Activated B cell treated with CpG ODN at 0.5 μM for 24 hours (primary cell): ENCODE measurements around the gene DRP2. TPM values are rescaled to one million over a fixed set of nuclear protein-coding genes. Genes with fewer than 3 reads are reported as not detected.
"Not testable (repeated sequence)": the region's sequence is repeated elsewhere in the genome, so short reads cannot be mapped to it uniquely, and the experiment has no call there.

Experiments used
- ATAC-seq: fragments of 200-7000 bp; cut with Tn5 transposase; one replicate; pipeline ENCODE4 v1.10.0; 2021; ENCODE audit warnings: low read depth, mild to moderate bottlenecking, moderate library complexity
- CTCF ChIA-PET: fragments of 350-600 bp; sonication (Branson Sonifier 250); formaldehyde crosslinking; loops from one replicate; lab custom pipeline; 2021; ENCODE audit warnings: antibody characterized with exemption; lab: Charles Lee
- POLR2A ChIA-PET: fragments of 350-600 bp; sonication (Branson Sonifier 250); formaldehyde crosslinking; loops from one replicate; lab custom pipeline; 2021; ENCODE audit warnings: antibody characterized with exemption; lab: Charles Lee
- DNase-seq: peaks from one replicate; pipeline ENCODE4 v3.0.0; 2022
- H3K27ac Mint-ChIP-seq: one replicate; pipeline ENCODE4 v1.8.0; 2020; ENCODE audit warnings: mixed read lengths
- H3K27me3 Mint-ChIP-seq: one replicate; pipeline ENCODE4 v1.8.0; 2021; ENCODE audit warnings: mixed read lengths
- H3K36me3 Mint-ChIP-seq: one replicate; pipeline ENCODE4 v1.8.0; 2021; ENCODE audit warnings: low read depth, mixed read lengths
- H3K4me1 Mint-ChIP-seq: one replicate; pipeline ENCODE4 v1.8.0; 2021; ENCODE audit warnings: mixed read lengths
- H3K4me3 Mint-ChIP-seq: one replicate; pipeline ENCODE4 v1.8.0; 2020; ENCODE audit warnings: mild to moderate bottlenecking, mixed read lengths
- H3K9me3 Mint-ChIP-seq: one replicate; pipeline ENCODE4 v1.8.0; 2020; ENCODE audit warnings: mixed read lengths
- CTCF ChIP-seq: fragments of 200-600 bp; IDR thresholded peaks from one replicate; pipeline ENCODE4 v1.8.0; 2022; ENCODE audit warnings: antibody characterized with exemption, mild to moderate bottlenecking
- intact Hi-C: fragments of 100-400 bp; cut with micrococcal nuclease; formaldehyde crosslinking; loops from one replicate; pipeline ENCODE4 v1.15.1; 2024
- total RNA-seq: library from RNA; stranded (reverse); gene quantifications from 2 replicates; pipeline ENCODE4 v1.2.3, GENCODE V29; 2022

The DRP2 gene
- total RNA-seq = 0.07 TPM in 2 replicates

- no peak for TF ChIP-seq CTCF
- Mint-ChIP-seq H3K27me3 (no peaks in the 10 kb centered on the region), H3K27ac (no peak within 1 kb of the TSS), H3K36me3 (no peaks in the 10 kb centered on the region), H3K4me1 (peaks cover 4% of the 10 kb centered on the region), H3K4me3 (no peak within 1 kb of the TSS), H3K9me3 (no peaks in the 10 kb centered on the region)
- DNase-seq (no peak), ATAC-seq (no peak)
- CTCF ChIA-PET = no interaction called here
- intact Hi-C loops = no loop called here
- POLR2A ChIA-PET = no interaction called here
These were observed at the start of gene DRP2 for GRCh38 chrX:101219116-101219863. TSS of gene DRP2 (plus strand) at chrX:101219786. CDS start at chrX:101231648, 11,862 bp downstream.

- ATAC-seq = no peak
- ChIA-PET POLR2A (interaction anchor here (0.7 kb wide), 1 partner anchor 24 kb away, joined by 4 read pairs; no protein-coding TSS in a partner anchor), CTCF (no interaction called here)
- no peak for DNase-seq
- Mint-ChIP-seq H3K36me3 (no peaks in the 10 kb centered on the region), H3K4me3 (no peak overlapping the region), H3K9me3 (peaks cover 4% of the 10 kb centered on the region), H3K4me1 (no peaks in the 10 kb centered on the region), H3K27ac (no peak overlapping the region), H3K27me3 (no peaks in the 10 kb centered on the region)
- TF ChIP-seq CTCF = no peak
- intact Hi-C loops = no loop called here
These were observed 47.6 kb upstream of the DRP2 start for GRCh38 chrX:101171883-101172400.

GRCh38 chrX:101176439-101176838 is 43.1 kb upstream of the DRP2 start:
- Mint-ChIP-seq H3K4me1 (no peaks in the 10 kb centered on the region), H3K27ac (no peak overlapping the region), H3K36me3 (no peaks in the 10 kb centered on the region), H3K4me3 (no peak overlapping the region), H3K27me3 (no peaks in the 10 kb centered on the region), H3K9me3 (peaks cover 4% of the 10 kb centered on the region)
- DNase-seq (no peak), ATAC-seq (no peak)
- TF ChIP-seq CTCF = no peak
- ChIA-PET CTCF (no interaction called here), POLR2A (no interaction called here)
- intact Hi-C loops = no loop called here

GRCh38 chrX:101184876-101185275 is 34.7 kb upstream of the DRP2 start:
- not testable (repeated sequence) for DNase-seq

GRCh38 chrX:101187961-101188360 is 31.6 kb upstream of the DRP2 start:
- not testable (repeated sequence) for DNase-seq, H3K4me3 Mint-ChIP-seq, H3K27ac Mint-ChIP-seq

More at GRCh38 chrX:101184876-101185275, 34.7 kb upstream of the DRP2 start:
- ATAC-seq, H3K36me3 Mint-ChIP-seq, POLR2A ChIA-PET, H3K4me1 Mint-ChIP-seq, H3K27me3 Mint-ChIP-seq, H3K9me3 Mint-ChIP-seq, H3K4me3 Mint-ChIP-seq, CTCF ChIA-PET, intact Hi-C loops, H3K27ac Mint-ChIP-seq: not testable (repeated sequence)

GRCh38 chrX:101190736-101191135 is 28.9 kb upstream of the DRP2 start:
- no peak for ATAC-seq
- H3K4me3 Mint-ChIP-seq = no peak overlapping the region

More at GRCh38 chrX:101187961-101188360, 31.6 kb upstream of the DRP2 start:
- ATAC-seq, H3K9me3 Mint-ChIP-seq, H3K4me1 Mint-ChIP-seq, POLR2A ChIA-PET, CTCF ChIA-PET, H3K27me3 Mint-ChIP-seq, intact Hi-C loops, H3K36me3 Mint-ChIP-seq: not testable (repeated sequence)

More at GRCh38 chrX:101190736-101191135, 28.9 kb upstream of the DRP2 start:
- no peak for TF ChIP-seq CTCF
- no peaks in the 10 kb centered on the region for H3K36me3 Mint-ChIP-seq
- intact Hi-C loops = no loop called here
- peaks cover 2% of the 10 kb centered on the region for H3K27me3 Mint-ChIP-seq
- POLR2A ChIA-PET = no interaction called here
- H3K27ac Mint-ChIP-seq = no peak overlapping the region
- no peak for DNase-seq
- peaks cover 3% of the 10 kb centered on the region for H3K9me3 Mint-ChIP-seq
- CTCF ChIA-PET = no interaction called here
- H3K4me1 Mint-ChIP-seq = no peaks in the 10 kb centered on the region
